Activated CD8-positive, alpha-beta memory T cell treated with anti-CD3 and anti-CD28 coated beads, Interleukin-2, amount 50 U/mL, for 1 hour (primary cell): ENCODE measurements around the gene MARCHF4.

Source experiments
- DNase-seq: peaks from one replicate; pipeline ENCODE4 v3.0.0-alpha.2; 2020; ENCODE audit errors: extremely low read depth

MARCHF4 gene

DNA sequence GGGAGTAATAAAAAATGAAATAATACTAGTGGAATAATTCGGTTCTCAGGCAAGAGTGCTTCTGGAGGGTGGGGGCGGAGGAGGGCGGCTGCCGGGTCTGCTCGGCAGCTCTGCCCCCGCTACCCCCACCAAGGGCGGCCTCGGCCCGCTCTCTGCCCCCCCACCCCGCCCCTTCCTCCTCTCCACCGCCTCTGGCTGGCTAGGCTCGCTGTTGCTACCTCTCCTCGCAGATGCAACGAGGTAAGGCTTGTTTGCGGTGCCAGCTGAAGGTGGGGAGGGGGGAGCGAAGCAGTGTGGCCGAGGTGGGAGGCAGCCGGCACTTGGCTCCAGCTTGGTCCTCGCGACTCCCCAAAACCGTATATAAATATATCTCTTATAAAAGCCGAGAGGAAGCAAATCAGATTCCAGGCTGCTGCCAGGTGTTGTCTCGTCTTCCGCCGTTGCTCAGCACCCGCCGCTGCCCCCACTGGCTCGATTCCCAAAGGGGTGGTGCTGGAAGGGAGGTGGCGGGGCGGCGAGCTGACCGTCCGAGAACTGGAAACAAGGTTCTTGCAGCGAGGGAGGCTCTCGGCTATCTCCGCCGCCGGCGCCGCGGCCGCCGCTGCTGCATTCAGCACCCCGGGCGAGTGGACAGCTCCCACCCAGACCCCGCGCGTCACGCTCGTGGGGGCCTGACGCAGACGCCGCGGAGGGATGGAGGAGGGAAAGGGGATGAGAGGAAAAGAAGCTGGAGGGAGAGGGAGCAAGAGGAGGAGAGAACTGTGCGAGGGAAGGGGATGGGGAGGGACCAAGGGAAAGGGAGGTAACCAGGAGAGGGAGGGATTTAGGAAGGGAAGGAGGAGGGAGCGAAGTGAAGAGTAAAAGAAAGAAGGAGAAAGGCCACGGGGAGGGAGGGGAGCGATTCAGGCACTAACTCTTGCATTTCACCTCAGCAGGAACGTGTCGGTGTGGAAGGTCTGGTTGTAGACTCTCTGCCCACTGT, at the start of gene MARCHF4:
Gene MARCHF4 (minus strand): TSS at position 763 of the 982 bp plus-strand sequence. CDS start 2,223 bp downstream, outside the sequence.
- DNase-seq, result no peak

GRCh38 chr2:216420367-216421101, 48.3 kb upstream of the MARCHF4 start:
- DNase-seq, result no peak

DNA sequence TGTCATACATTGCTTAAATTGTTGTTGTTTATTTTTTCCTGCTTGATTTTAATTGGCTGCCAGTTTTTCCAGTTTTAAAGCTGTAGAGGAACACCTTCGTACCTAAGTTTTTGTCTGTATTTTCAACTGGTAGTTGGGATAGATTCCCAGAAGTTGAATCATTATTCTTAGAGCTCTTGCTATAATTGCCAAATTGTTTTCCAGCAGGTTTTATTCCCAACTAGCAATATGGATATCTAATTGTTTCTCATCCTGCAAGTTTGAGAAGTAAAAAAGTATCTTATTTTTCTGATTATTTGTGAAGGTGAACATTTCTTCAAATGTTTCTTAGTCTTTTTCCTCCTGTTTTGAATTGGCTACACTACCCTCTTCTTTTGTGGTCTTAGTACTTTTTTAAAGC, 46.7 kb upstream of the MARCHF4 start:
- no peak for DNase-seq

DNA sequence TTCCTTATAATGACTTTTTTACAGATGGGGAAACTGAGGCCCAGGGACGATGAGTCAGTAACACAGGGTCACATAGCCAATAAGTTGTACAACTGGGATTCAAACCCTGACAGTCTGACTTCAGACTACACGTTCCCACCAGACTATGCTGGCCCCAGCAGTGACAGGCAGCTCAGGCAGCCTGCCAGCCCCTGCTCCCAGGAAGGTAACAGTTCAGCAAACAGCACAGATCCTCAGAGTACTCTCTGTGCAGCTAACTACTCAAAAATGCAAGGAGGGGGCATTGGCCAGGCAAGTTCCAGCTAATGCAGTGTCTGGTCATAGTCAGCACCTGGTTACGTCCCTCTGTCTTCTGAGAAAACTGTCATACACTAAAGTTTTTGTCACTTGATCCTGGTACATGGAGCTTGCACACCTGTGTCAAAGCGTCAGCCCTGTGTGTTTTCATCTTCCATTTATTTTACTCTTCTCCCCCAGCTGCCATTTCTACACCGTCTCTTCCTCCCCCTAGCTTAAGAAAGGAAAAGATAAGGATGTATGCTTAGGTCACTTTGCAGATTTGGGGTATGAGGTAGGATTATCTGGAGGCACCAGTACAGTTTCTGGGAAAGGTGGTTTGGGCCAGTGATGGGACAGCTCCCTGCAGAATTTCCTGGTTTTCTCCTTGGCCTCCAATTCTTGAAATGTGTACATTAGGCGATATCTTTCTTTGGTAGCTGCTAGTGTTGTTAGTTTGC, 44.5 kb upstream of the MARCHF4 start:
- no peak for DNase-seq

GRCh38 chr2:216415541-216415940, 43.3 kb upstream of the MARCHF4 start:
- DNase-seq, result no peak

GRCh38 chr2:216414772-216415319, 42.6 kb upstream of the MARCHF4 start:
- no peak for DNase-seq

GRCh38 chr2:216413882-216414281, 41.6 kb upstream of the MARCHF4 start:
- no peak for DNase-seq

DNA sequence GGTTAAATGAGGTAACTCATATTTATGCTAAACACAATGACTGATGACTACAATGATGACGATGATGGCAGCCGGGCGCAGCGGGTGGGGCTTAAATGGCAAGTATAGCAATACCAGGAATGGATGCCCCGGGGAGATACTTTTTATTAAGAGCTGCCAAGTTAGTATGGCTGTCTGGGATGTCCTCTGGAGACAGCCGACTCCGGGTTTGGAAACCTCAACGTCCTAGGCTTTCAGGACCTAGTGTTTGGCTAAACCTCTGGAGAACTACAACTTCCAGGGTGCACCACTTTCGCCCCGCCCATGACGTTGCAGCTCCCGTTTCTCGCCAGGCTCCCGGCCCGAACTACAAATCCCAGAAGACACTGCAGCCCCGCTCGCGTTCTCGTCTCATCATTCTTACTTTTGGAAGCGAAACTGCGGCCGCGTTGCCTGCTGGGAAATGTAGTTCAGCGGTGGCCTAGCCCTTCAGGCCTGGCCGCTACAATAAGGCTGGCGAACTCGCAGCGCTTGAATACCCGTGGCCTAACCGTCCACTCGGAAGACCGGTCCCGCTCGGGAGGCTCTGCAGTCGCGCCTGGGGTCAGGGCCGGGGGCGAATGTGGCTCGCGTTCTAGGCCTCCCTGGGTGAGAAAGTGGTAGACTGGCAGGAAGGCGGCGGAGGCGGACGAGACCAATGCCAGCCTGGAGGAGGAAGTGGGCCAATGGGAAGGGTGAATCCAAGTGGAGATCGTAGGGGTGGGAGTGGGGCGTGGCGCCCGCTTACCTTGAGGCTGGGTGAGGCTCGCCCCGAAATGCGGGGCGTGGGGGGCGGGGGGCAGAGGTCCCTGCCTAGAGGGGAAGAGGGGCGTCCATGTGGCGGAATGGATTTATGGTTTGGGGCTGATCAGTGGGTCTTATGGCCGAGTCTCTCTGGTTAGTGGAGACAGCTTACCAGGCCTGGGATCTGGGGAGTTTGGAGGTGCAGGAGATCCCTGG, 40.0 kb upstream of the MARCHF4 start, which contains the start of gene SMARCAL1:
Gene SMARCAL1 (plus strand): TSS at position 463 of the 978 bp plus-strand sequence. CDS start 2,221 bp downstream, outside the sequence.
- DNase-seq, result peak; percentile 93

DNA sequence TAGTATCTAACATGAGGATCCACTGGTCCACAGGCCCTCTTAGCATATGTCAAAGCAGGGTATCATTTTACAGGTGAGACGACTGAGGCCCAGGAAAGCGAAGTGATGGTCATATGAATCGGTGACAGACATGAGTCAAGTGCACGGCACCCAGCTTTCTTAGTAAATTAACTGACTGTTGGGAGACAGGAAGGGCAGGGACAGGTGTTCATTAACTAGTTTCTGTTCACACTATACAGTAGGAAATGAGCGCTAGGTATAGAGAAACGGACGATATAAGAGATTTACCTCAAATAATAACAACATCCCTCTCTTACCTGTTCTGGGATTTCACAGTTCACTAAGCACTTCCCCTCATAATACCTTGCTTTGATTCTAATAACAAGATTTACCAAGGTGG, 38.3 kb upstream of the MARCHF4 start:
- DNase-seq, result no peak

DNA sequence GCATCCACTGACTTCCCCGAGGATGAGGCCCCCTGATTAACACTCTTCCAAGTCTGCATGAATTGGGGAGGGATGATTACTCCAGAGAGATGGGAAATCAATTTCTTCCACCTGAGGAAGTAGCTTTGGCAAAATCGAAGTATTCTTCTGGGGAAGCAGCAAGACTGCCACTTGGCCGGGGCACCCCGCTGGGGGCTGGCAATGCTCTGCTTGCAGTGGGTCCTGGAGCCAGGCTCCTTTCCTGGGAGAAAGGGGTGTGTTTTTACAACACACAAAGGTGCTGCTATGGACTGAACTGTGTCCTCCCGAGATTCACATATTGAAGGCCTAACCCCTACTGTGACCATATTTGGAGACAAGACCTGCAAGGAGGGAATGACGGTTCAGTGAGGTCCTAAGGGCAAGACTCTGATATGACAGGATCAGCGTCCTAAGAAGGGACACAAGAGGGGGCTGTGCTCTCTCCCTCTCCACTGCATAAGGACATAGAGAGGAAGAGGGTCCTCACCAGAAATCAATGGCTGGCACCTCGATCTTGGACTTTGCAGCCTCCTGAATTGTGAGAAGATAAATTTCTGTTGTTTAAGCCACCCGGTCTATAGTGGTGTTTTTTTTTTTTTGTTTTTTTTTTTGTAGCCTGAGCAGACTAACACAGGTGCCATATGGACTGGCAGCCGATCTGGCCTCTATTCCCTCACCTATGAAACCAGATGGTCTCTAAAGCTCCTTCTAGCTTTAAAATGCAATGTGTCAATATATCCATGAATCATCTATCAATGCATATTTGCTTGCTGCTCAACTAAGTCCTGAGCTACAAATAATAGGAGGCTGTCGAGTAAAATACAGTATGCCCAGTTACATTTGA, 36.4 kb upstream of the MARCHF4 start:
- DNase-seq, result no peak

DNA sequence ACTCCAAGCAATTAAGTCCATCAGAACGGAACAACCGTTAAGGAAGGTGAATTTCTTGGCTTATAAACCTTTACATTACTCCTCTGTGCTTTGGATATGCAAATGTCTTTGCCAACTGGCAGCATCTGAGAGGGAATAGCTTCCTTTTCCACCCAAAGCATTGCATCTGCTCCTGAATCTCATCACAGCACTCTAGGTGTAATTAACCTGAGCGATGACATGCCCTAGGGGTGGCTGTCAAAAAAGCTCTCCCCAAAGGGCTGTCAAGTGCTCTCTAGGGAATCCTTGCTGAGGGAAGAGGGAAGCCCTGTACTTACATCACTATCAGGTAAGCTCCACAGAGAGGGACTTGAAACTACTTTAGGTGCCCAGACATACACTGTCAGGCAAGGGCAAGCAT, 34.5 kb upstream of the MARCHF4 start:
- no peak for DNase-seq

DNA sequence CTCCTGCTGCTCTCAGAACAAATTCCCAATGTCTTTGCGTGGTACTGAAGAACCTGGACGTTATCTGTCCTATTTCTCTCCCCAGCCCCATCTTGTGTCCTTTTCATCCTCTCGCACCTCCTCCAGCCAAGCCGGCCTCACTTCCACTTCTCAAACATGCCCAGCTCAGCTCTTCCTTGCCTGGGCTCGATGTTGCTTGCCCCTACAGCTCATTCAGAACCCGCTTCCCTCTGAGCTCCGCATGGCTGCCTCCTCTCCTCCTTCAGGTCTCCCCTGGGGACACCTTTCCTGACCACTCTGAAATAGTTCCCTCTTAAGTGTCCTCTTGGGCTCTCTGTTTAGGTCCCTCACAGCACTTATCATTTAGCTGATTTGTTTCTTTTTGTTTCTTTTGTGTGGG, 33.3 kb upstream of the MARCHF4 start:
- DNase-seq, result no peak

DNA sequence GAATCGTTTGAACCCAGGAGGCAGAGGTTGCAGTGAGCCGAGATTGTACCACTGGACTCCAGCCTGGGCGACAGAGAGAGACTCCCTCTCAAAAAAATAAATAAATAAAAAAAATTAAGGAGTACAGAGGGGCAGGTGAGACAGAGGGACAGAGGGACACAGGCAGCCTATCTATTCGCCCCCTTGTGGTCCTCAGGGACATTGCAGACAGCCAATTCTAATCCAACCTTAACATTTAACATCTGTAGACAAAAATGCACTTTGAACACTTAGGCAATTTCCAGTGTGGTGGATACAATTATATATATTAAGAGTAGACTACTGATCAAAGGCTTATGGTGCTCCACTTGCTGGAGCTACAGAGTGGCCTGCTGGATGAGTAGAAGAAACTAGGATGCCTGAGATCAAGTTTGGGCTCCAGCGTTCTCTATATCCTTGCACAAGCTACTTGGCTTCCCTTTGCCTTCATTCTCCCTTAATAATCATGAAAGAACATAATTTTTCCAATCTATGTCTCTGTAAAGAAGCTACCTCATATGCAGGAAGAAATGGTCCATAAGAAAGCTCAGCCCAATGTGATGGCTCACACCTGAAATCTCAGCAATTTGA, 31.8 kb upstream of the MARCHF4 start:
- peak; percentile 11 for DNase-seq

DNA sequence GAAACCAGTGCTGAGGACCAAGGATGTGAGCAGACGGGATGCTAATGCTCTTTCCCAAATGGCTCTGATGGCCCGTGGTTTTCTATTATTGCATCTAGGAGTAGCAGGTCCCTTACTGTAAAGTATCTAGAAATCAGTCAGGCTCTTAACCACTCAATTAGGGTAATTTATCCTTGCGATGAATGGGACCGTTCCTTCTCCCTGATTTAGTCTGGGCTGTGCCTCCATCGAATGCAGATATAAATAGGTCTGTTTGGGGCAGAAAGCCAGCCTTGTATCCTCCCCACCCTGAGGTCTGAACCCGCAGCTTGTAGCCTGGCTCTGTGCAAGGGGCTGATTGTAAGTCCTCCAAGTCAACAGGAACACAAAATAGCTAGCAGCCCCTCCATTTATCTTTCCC, 30.5 kb upstream of the MARCHF4 start:
- no peak for DNase-seq

DNA sequence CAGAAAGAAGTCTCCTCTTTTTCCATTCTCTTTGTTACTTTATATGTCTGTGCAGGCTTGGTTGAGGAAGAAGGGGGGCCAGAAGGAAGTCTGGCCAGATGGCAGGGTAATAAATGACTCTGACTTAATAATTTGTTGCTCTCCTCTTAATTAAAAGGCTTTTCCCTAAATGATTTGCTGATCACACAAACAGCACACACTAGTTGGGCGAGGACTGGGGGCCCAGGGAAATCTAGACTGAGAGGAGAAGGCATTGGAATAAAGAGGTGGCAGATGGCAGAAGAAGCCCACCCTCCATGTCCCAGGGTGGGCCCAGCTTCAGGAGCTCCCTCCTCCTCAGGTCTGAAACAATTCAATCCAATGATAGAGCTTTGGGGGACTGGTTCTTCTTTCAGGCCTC, 27.3 kb upstream of the MARCHF4 start:
- DNase-seq, result no peak

DNA sequence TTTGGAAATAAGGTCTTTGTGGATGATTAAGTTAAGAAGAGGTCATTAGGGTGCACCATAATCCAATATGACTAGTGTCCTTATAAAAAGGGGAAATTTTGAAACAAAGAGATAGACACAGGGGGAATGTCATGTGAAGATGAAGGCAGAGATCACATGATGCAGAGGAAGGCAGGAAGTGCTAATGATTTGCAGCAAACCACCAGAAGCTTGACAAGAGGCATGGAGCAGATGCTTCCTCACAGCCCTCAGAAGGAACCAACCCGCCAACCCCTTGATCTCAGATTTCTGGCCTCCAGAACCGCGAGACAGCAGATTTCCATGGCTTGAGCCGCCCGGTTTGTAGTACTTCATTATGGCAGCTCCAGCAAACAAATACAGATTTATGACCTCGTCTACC, 22.6 kb upstream of the MARCHF4 start:
- DNase-seq, result no peak

GRCh38 chr2:216392945-216393840, 20.9 kb upstream of the MARCHF4 start:
- DNase-seq, result no peak

DNA sequence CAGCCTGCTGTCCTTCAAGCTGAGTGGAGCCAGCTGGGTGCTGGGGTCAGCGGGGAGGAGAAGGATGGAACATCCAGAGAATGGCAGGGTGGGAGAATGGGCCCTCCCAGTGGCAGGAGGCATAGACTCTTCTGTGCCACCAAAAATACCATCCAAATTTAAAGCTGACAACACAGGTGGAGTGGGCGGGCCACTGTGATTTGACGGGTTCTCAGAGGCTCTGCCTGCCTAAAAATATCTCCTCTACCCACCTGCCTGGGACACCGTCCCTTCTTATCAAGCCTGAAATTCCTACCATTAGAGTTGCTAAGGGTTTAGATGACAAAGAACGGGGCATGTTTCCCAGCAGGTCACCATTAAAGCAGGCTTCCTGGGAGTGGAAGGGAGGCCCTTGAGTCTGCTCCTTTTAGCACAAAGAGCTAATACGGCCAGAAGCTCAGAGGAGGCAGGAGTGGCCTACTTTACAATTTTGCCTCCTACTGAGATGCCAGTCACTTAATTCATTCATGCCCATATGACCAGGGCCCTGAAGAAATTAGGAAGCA, 19.8 kb upstream of the MARCHF4 start:
- DNase-seq, result no peak
